Neutrophil (primary cell): Measurements from ENCODE around the gene SLX1A.

Experiments
- H3K27ac ChIP-seq: fragments of 200-600 bp; sonication (generic); 2 replicates; pipeline ENCODE4 v1.5.1; 2016; ENCODE audit warnings: mild to moderate bottlenecking, moderate library complexity
- H3K27me3 ChIP-seq: fragments of 200-600 bp; sonication (generic); 2 replicates; pipeline ENCODE4 v1.6.0; 2016; ENCODE audit warnings: mild to moderate bottlenecking
- H3K36me3 ChIP-seq: fragments of 200-600 bp; sonication (generic); 2 replicates; pipeline ENCODE4 v1.5.1; 2017
- H3K4me1 ChIP-seq, 2 experiments: fragments of 200-600 bp in 1 of 2; sonication (generic) in 1 of 2; 1 replicate in 1 of 2; 2 replicates in 1 of 2; pipeline versions ENCODE4 v1.5.1 to v1.6.1; 2013 to 2016; ENCODE audit warnings: low read depth in 1 of 2, low read length in 1 of 2, mild to moderate bottlenecking in 1 of 2, moderate library complexity in 1 of 2; ENCODE audit not compliant: control insufficient read depth in 1 of 2, insufficient read depth in 1 of 2
- H3K4me3 ChIP-seq, 2 experiments: fragments of 200-600 bp in 1 of 2; sonication (generic) in 1 of 2; 1 replicate in 1 of 2; 2 replicates in 1 of 2; pipeline ENCODE4 v1.5.1; 2013 to 2016; ENCODE audit warnings: low read depth in 1 of 2, low read length in 1 of 2, mild to moderate bottlenecking in 1 of 2, moderate library complexity in 1 of 2
- H3K9me3 ChIP-seq: fragments of 200-600 bp; sonication (generic); 2 replicates; pipeline ENCODE4 v1.5.1; 2016
- TF ChIP-seq, protein P1 (sequence below): fragments of 200-600 bp; sonication (generic); IDR thresholded peaks from 2 replicates; pipeline ENCODE4 v1.5.1; 2016; ENCODE audit warnings: antibody characterized with exemption

Gene SLX1A

DNA sequence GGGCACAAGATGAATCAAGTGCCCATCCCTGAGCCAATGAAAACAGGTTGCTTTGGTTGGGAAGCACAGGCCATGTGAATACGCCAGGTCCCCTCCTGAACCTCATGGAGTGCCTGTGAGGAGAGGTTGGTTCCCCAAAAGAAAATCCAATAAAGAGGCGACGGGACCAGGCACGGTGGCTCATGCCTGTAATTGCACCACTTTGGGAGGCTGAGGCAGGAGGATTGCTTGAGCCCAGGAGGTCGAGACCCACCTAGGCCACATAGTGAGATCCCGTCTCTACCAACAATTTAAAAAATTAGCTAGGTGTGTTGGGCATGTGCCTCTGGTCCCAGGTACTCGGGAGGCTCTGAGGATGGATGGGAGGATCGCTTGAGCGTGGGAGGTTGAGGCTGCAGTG, 13.7 kb upstream of the SLX1A start:
- H3K4me3 ChIP-seq, result no peak overlapping the region
- H3K27me3 ChIP-seq, result no peaks in the 10 kb centered on the region
- H3K27ac ChIP-seq, result no peak overlapping the region
- H3K4me1 ChIP-seq, result peaks cover 39 to 42% of the 10 kb centered on the region in 2 experiments
- TF ChIP-seq, protein P1, sequence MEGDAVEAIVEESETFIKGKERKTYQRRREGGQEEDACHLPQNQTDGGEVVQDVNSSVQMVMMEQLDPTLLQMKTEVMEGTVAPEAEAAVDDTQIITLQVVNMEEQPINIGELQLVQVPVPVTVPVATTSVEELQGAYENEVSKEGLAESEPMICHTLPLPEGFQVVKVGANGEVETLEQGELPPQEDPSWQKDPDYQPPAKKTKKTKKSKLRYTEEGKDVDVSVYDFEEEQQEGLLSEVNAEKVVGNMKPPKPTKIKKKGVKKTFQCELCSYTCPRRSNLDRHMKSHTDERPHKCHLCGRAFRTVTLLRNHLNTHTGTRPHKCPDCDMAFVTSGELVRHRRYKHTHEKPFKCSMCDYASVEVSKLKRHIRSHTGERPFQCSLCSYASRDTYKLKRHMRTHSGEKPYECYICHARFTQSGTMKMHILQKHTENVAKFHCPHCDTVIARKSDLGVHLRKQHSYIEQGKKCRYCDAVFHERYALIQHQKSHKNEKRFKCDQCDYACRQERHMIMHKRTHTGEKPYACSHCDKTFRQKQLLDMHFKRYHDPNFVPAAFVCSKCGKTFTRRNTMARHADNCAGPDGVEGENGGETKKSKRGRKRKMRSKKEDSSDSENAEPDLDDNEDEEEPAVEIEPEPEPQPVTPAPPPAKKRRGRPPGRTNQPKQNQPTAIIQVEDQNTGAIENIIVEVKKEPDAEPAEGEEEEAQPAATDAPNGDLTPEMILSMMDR, result no peak
- peaks cover 6% of the 10 kb centered on the region for H3K36me3 ChIP-seq
- H3K9me3 ChIP-seq, result no peaks in the 10 kb centered on the region

DNA sequence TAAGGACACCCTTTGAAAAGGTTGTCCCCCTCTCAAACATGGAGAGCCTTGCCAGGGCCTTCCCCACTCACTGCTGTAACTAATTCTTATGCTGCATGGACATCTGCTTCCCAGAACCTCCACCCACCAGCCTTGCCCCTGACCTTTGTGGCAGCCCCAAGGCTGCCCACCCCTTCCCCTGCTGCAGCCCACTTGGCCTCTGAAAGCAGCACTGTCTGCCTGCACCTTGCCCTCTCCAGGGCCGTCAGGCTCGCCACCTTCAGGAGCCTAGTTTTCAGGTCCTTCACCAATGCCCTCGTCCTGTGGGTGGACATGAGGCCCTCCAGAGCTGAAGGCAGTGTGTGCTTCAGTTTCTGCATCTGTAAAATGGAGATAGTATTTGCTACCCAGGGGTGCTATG, 12.9 kb upstream of the SLX1A start:
- Histone ChIP-seq H3K27ac (no peak overlapping the region), H3K4me1 (peaks cover 41 to 45% of the 10 kb centered on the region in 2 experiments), H3K9me3 (no peaks in the 10 kb centered on the region), H3K27me3 (no peaks in the 10 kb centered on the region), H3K36me3 (peaks cover 14% of the 10 kb centered on the region), H3K4me3 (no peak overlapping the region)
- TF ChIP-seq, protein P1, result no peak

DNA sequence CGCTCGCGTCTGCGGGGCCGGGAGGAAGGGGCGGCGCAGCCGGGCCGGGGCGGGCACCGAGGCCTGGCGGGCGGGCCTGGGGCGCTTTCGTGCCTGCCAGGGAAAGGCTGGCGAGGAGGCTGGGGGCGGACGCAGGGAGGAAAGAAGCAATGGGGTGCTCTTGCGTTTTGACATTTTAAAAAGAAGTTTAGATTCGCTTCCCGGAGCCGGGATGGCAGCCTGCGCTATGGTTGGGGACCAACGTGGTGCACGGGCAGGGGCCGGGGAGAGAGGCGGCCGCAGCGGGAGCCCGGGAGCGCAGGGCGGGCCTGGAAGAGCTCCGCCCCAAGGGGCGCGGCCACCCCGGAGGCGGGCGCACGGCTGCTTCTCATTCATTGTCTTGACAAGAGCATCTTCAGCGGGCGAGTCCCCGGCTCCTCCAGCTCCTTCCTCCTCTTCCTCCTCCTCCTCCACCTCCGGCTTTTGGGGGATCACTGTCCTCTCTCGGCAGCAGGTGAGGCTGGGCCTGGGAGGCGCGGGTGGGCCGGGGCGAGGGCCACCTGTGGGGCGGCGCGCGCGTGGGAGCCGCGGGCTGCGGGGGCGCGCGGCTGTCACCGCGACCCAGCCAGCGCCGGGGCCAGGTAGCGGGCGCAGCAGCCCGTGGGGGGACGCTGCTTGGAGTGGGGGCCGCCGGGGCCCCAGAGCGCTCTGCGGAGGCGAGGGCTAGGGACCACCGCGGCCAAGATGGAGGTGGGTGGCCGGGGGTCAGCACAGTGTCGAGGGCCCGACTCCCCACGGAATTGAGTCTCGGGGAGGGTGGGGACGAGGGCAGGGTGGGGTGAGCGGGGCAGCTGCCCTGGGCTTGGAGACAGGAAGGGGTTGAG, 10.2 kb upstream of the SLX1A start, which contains the start of gene CORO1A:
Gene CORO1A, plus strand, starts transcription at position 370 of the 863 bp plus-strand sequence. CDS start 1,608 bp downstream, outside the sequence.
- no peaks in the 10 kb centered on the region for H3K27me3 ChIP-seq
- peak within 1 kb of the TSS; percentile 99 for H3K27ac ChIP-seq
- TF ChIP-seq, protein P1, result no peak
- peaks cover 41% of the 10 kb centered on the region for H3K36me3 ChIP-seq
- H3K4me1 ChIP-seq, result peaks cover 43 to 48% of the 10 kb centered on the region in 2 experiments
- H3K9me3 ChIP-seq, result no peaks in the 10 kb centered on the region
- peak within 1 kb of the TSS; percentile 96 to 100 for H3K4me3 ChIP-seq

DNA sequence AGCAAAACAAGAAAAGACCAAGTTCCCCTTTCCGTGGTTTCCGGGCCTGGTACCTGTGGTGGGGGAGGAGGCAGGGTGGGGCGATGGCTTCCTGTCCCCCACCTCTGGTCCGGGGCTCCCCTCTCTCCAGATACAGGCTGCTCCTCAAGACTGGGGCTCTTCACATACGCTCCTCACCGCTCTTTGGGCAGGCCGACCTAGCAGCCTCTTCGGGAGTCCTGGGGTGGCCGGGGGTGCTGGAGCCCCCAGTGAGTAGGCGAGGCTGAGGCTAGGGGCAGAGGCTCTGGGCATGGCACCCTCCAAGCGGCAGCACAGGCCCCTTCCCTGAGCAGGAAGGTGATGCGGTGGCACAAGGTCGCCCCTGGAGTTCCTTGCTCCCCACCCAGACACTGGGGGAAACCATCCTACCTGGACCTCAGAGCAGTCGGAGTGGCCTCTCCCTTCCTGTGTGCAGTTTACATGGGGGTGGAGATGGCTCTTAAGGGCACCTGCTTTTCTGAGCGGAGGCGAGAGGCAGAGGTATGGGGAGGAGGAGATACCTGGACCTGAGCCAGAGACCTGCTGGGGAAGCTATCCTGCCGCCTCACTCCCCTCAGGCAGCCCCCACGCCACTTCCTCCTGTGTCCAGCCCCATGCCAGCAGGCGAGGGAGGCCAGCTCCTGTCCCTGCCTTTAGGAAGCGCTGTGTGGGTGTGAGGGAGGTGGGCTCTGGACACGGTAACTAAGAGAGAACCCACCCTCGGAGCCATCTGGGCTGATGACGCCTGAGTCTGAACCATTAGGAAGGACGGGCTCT, 9.4 kb upstream of the SLX1A start:
- Histone ChIP-seq H3K4me1 (peaks cover 40 to 48% of the 10 kb centered on the region in 2 experiments), H3K27me3 (no peaks in the 10 kb centered on the region), H3K27ac (peak overlapping the region; percentile 99), H3K4me3 (peak overlapping the region; percentile 96 to 100), H3K9me3 (no peaks in the 10 kb centered on the region), H3K36me3 (peaks cover 41% of the 10 kb centered on the region)
- TF ChIP-seq, protein P1, result peak; percentile 38

DNA sequence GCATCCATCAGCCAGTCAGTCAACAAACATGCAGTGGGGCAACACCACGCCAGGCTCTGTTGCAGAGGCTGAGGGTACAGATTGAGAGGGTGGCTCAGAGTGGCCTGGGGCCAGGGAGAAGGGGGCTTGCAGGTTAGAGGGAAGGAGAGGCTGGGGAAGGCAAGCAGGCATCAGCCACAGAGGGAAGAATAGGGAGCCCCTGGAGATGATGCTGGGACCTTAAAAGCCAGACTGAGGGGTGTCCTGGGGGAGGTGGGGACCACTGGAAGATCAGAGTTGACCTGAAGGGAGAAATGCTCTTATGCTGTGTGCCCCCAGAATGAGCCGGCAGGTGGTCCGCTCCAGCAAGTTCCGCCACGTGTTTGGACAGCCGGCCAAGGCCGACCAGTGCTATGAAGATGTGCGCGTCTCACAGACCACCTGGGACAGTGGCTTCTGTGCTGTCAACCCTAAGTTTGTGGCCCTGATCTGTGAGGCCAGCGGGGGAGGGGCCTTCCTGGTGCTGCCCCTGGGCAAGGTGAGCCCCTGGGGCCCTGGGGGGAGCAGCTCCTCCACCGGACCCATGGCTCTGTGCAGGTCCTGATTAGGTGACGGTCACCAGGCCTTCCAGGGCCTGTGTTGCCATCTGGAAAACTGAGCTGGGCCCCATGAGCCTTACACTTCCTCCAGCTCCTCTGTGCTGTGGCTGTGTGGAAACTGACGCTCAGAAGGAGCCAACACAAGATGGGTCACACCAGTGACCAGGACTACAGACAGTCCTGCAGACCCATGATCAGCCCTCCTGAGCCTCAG, 8.6 kb upstream of the SLX1A start:
- Histone ChIP-seq H3K27me3 (no peaks in the 10 kb centered on the region), H3K36me3 (peaks cover 41% of the 10 kb centered on the region), H3K4me1 (peaks cover 40 to 48% of the 10 kb centered on the region in 2 experiments), H3K27ac (peak overlapping the region; percentile 99), H3K9me3 (no peaks in the 10 kb centered on the region), H3K4me3 (peak overlapping the region; percentile 96 to 100)
- TF ChIP-seq, protein P1, result no peak
